ENCODE results near the gene RANBP3.
"Not testable (repeated sequence)": the region's sequence is repeated elsewhere in the genome, so short reads cannot be mapped to it uniquely, and the experiment has no call there.

The RANBP3 gene

DNA sequence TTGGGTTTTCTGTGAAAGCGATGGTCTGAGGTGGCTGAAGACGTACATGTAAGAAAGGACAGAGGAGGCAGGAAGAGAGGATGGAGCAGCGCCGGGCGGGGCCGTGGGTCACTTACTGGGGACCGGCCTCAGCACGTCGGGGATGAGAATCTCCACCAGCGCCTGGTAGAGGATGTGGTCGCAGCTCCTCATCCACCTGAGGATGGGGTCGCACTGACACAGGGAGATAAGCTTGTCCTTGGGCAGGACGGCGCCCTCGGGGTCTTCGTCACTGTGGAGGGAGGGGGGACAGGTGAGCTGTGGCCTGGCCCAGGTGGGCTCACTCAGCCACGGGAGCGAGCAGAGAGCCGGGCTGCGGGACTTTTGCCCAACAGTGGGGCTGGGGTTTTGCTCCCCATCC lies 29.0 kb upstream of the RANBP3 start:
- no peak for DNase-seq

DNA sequence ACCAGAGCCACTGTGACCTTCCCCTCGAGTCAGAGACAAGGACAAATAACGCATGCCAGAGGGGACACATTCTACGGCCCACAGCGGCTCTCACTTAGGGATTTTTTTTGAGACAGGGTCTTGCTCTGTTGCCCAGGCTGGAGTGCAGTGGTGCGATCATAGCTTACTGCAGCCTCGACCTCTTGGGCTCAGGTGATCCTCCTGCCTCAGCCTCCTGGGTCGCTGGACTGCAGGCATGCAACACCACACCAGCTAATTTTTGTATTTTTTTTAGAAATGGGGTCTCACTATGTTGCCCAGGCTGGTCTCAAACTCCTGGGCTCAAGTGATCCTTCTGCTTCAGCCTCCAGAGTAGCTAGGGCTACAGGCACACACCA lies 28.1 kb upstream of the RANBP3 start:
- DNase-seq: not testable (repeated sequence)

DNA sequence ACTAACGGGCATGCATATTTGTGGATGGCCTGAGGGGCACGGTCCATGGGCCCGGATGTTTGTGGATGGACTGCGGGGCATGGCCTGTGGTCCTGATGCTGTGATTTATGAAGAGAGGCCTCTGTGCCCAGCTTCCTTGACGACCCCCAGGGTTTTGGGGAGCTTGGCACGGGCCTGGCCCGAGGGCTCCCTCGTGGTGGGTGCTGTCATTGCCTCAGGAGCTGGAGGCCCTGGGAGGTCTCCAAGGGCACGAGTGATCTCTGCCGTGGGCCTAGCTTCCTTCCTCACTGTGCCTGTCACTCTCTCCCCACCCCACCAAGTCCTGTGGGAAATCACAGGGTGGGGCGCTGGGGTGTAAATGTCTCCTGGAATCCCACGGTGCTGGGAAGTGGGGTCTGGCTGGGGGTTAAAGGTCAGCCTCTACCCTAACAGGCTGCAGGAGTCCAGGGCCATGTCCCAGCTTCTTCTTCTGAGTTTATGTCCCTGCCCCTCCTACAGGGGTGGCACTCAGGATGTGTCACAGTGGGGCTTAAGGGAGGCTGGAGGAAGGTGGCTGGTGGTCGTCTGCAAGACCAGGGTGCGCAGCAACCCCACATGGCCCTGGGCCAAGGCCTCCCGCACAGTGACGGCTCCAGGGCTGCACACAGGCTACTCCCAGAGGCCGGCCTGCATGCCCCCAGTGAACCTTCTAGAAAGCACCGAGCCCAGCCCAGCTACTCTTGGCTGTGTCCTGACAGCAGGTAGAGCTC lies 27.6 kb upstream of the RANBP3 start:
- DNase-seq: no peak

DNA sequence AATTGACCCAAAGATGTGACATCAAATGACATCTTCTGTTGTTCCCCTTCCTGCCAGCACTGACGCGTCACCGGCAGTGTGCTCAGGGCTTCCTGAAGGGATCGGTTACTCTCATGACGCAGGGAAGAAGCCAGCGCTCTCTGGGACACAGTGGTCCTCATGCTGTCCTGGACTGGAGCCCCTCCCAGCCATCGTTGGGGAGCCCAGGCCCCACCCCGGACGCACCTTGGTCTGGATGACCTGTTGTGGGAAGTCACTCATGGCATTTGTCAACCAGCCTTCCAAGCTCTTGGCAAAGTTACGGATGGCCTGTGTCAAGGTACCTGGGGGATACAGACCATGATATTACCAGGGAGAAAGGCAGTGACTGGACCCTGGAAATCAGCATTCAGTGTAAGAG lies 26.0 kb upstream of the RANBP3 start:
- DNase-seq: no peak

- DNase-seq: no peak
Observed at GRCh38 chr19:6002591-6002990, 24.7 kb upstream of the RANBP3 start.

GRCh38 chr19:6000228-6000847 lies 22.4 kb upstream of the RANBP3 start:
- no peak for DNase-seq

DNA sequence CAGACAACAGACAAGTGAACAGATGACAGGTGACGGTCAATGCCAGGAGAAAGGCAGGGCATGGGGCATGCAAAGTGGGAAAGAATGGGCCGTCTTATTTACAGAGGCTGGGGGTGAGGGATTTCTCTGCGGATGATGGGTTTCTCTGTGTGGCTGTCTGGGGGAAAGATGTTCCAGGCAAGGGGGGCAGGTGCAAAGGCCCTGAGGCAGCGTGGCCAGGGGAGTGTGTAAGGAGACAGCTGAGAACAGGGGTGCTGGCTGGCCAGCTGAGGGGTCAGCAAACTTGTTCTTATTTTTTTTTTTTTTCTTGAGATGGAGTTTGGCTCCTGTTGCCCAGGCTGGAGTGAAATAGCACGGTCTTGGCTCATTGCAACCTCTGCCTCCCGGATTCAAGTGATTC lies 21.8 kb upstream of the RANBP3 start:
- DNase-seq: no peak

GRCh38 chr19:5997371-5997770 lies 19.4 kb upstream of the RANBP3 start:
- no peak for DNase-seq

DNA sequence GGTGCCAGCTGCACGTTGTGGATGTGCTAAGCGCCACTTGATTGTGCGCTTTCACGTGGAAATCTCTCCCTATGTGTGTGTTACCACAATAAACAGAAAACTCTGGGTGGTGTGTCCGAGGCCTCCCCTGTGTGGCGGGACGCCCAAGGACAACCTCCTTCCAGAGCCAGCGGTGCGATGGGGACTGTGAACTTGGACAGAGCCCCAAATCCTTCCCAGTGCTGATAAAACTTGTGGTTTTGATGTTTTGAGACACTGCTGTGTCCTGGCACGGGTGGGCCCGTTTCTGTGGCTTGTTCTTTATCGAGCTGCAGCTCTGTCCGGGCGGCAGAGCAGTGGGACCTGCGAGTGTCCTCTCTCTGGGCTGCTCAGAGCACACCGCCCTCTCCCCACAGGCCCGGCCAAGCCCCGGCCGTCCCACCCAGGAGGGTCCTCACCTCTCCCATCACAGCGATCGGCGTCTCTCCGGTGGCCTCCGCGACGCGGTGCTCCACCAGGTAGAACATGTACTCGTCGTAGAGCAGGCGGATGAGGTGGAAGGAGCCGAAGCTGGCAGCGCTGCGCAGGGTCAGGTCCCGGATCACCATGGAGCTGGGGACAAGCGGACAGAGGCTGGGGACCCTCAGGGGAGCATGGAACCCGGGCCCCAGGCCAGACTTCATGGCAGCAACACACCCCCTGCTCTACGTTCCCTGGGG lies 18.8 kb upstream of the RANBP3 start:
- no peak for DNase-seq

GRCh38 chr19:5996102-5996501 lies 18.2 kb upstream of the RANBP3 start:
- DNase-seq: no peak

DNA sequence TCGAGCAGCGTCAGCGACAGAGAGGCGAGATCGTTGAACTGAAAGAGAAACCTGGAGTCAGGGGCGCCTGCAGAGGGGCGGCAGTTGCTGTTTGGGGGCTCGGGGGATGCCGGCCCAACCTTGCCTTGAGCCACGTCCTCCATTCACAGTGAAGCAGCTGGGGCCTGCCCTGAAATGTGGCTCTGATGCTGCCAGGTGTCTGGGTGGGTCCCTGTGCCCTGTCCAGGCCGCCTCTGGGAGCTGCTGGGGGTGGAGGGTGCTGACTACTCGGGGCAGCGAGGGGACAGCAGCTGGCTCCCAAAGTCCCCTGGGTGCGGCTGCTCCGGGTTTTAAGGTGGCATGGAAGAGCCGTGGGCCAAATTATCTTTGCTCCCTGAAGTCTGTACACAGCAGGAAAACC lies 17.7 kb upstream of the RANBP3 start:
- DNase-seq: no peak

- no peak for DNase-seq
Observed at GRCh38 chr19:5994405-5995165, 16.6 kb upstream of the RANBP3 start.

DNA sequence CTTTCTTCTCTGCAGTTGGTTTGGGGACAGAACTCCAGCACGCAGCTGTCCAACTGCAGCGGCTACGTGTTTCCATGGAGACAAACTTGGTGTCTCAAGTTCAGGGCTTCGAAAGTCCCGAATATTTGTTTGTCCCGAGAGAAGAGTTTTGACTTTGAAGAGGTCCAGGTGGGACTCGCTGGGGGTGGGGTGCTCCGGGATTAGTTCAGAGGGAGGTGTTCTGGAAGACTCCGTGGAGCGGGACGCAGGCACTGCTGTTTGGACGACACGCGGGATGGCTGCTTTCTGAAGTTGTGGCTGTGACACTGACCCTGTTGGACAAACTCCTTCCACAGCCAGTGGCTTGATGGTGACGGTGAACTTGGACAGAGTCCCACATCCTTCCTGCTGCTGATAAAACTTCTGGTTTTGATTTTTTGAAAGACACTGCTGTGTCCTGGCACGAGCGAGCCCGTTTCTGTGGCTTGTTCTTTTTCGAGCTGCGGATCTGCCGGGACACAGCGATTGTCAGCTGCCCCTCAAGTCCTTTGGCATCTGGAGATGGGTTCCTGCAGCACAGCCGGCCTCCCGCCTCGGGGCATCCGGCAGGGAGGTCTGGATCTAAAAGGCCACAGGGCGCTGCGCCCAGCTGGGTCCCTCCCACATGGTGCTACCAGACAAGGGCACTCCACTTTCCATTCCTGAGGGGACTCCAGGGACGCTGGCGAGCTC lies 15.9 kb upstream of the RANBP3 start:
- DNase-seq: no peak

GRCh38 chr19:5993201-5993600 lies 15.3 kb upstream of the RANBP3 start:
- no peak for DNase-seq

DNA sequence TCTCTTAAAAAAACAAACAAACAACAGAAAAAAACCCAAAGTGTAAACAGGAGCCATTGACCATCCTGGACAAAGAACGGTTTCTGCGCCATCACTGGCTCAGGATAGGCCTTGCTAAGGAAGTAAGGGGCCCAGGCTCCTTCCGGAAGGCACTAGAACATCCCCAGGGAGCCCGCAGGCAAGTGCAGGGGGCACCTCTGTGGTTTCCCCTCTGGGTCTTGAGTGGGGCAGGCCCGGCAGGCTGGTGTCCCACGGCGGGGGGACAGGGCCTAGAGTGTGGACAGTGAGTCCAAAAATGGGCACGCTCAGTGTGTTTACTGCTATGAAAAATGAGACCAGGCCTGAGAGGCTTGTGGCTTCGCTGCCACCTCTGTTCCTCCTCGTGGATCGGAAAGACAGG lies 14.8 kb upstream of the RANBP3 start:
- no peak for DNase-seq

DNA sequence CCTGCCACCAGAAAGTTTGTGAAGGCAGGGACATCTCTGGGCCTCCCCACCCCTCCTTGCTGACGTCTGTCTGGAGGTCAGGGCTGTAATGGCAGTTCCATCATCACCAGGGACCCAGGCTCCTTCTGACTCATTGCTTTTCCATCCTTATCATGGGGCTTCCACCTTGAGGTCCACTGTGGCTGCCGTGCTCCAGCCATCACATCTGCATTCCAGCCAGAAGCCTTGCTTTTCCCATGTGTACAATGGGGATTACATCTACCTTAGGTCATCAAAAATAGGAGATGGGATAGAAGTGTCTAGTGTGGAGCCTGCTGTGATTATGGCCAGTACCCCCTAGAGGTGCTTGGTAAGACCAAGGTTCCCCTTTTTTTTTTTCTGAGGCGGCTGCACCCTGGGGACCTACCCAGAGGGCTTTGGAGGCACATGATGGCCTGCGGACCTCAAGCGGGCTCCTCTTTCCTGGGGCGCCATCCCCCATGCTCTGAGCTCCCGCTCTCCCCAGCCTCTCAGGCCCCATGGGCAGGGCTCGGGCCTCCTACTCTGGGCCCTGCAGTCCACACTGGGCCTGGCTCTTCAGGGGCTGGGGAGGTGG lies 13.4 kb upstream of the RANBP3 start:
- DNase-seq: no peak

DNA sequence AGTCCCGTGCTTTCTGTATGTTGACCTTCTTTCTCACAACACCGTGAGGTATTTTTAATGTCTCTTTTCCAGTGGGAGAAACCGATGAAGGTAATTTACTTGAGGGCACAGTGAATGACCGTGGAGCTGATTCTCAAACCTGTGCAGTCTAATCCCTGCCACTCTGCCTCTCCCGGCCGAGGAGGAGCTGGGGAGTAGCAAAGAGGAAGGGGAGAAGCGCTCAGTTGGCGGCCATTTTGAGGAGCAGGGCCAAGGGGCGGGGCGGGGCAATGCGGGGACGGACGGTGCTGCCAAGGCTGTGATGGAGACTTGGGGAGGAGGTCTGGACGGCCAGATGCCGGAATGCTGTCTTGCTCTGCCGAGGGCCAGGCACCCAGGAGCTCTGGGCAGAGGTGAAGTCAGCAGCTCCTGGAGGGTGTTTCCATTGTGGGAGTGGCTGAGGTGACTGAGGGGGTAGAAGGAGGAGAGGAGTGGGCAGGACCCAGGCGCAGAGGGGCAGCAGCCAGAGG lies 12.4 kb upstream of the RANBP3 start:
- no peak for DNase-seq

DNA sequence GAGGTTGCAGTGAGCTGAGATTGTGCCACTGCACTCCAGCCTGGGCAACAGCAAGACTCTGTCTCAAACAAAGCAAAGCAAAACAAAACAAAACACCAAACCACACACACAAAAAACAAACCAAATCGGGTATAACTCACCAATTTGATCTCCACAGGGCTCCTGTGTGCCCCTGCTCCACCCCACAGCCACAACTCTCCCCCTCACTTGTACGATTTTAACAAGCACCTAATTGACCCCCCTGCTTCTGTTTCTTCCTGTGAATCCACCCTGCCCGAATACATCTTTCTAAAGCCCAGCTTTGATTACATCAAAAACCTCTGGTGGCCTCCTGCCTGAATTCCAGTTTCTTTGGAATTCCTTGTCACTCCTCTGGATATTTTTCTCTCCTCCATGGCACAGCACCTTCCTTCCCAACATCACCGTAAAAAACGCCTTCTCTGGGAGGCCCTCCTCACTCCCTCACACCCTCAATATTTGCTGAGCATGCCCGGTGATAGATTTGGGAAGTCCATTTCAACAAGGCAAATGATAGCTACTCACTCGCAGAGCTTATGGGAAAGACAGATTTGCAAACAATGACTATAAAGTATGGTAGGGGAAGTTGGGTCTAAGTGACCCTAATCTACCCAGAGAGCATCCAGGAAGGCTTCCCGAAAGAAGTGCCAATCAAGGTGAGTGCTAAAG lies 11.6 kb upstream of the RANBP3 start:
- no peak for DNase-seq

DNA sequence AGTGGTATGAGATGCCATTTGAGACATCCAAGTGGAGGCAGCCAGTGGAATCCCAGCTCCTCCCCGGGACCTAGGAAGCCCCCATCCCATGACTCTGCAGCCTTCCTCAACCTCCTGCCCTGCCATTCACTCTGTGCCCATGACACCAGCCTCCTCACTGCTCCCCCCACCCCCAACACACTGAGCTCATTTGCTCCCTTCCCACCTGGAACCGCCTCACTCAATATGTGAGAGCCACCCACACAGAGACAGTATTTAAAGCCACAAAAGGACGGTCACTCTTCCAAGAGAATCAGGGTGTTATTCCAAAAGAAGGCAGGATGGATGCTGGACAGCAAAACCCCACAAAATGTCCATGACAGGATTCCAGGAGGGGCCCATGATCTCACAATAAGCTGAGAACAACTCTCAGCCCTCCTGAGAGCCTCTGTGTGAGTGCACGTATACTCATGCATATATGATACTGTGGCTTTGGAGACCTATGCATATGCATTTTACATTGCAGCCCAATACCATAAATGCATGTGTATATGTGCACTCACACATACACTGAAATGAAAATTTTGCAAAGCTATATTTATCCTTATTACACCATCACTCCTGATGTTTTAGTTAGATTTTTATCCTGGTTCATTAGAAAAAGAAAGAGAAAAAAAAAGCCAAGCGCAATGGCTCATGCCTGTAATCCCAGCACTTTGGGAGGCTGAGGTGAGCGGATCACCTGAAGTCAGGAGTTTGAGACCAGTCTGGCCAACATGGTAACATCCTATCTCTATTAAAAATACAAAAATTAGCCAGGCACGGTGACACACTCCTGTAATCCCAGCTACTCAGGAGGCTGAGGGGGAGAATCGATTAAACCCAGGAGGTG lies 10.8 kb upstream of the RANBP3 start:
- DNase-seq: no peak

GRCh38 chr19:5987077-5987818 lies 9.3 kb upstream of the RANBP3 start:
- peak; percentile 72 for DNase-seq

Data from stimulated activated CD4-positive, alpha-beta T cell treated with anti-CD3 and anti-CD28 coated beads, Interleukin-1b, Interleukin-23, amount 100 ng/mL, for 48 hours (primary cell).